Naive thymus-derived CD8-positive, alpha-beta T cell (primary cell): ENCODE measurements around the gene RBM24. TPM values are rescaled to one million over a fixed set of nuclear protein-coding genes. Genes with fewer than 3 reads are reported as not detected.
A peak's percentile ranks its signal among the peaks of the same experiment; 100 is the strongest.

Source experiments
- ATAC-seq, 2 donors: fragments of 150-1000 bp; cut with Tn5 transposase in 1 of 2; sonication (Bioruptor Pico), chemical (Tn5 transposase) in 1 of 2; 1 replicate in 1 of 2; 2 replicates in 1 of 2; pipeline ENCODE4 v1.10.0; 2021; ENCODE audit warnings: mild to moderate bottlenecking in 2 of 2, moderate library complexity in 2 of 2
- POLR2A ChIA-PET: fragments of 350-600 bp; sonication (Branson Sonifier 250); formaldehyde crosslinking; loops from one replicate; lab custom pipeline; 2021; ENCODE audit warnings: antibody characterized with exemption; lab: Charles Lee
- DNase-seq, 10 donors: peaks; one replicate each; pipeline versions ENCODE4 v3.0.0 to v3.0.0-alpha.2; 2020 to 2022
- H3K27ac Mint-ChIP-seq, 10 donors: one replicate each; pipeline ENCODE4 v1.8.0; 2020 to 2022; ENCODE audit warnings: mild to moderate bottlenecking in 10 of 10, mixed read lengths in 10 of 10, moderate library complexity in 4 of 10, inconsistent platforms in 1 of 10
- H3K27me3 Mint-ChIP-seq, 5 donors: one replicate each; pipeline ENCODE4 v1.8.0; 2021 to 2022; ENCODE audit warnings: mixed read lengths in 5 of 5
- H3K36me3 Mint-ChIP-seq, 3 donors: one replicate each; pipeline ENCODE4 v1.8.0; 2020 to 2022; ENCODE audit warnings: mixed read lengths in 3 of 3, mild to moderate bottlenecking in 2 of 3, inconsistent platforms in 1 of 3
- H3K4me1 Mint-ChIP-seq, 4 donors: one replicate each; pipeline ENCODE4 v1.8.0; 2021 to 2022; ENCODE audit warnings: mixed read lengths in 4 of 4
- H3K4me3 Mint-ChIP-seq, 10 donors: one replicate each; pipeline ENCODE4 v1.8.0; 2020 to 2022; ENCODE audit warnings: mild to moderate bottlenecking in 10 of 10, mixed read lengths in 10 of 10, moderate library complexity in 6 of 10, inconsistent platforms in 1 of 10
- H3K9me3 Mint-ChIP-seq, 9 donors: one replicate each; pipeline ENCODE4 v1.8.0; 2020 to 2022; ENCODE audit warnings: mixed read lengths in 9 of 9, mild to moderate bottlenecking in 3 of 9, inconsistent platforms in 1 of 9, moderate library complexity in 1 of 9
- polyA plus RNA-seq, 3 donors: library from polyadenylated mRNA; unstranded; fragments of 300-500 nt; fragmentation: Illumina TruSeq; gene quantifications; one replicate each; pipeline ENCODE4 v1.2.3, GENCODE V29; 2021
- total RNA-seq, 8 experiments: library from RNA in 2 of 8; stranded (reverse) in 2 of 8; gene quantifications; one replicate each; pipeline ENCODE4 v1.2.3 and lab custom pipeline; 2021 to 2026

RBM24 gene
- total RNA-seq (not detected), polyA plus RNA-seq (not detected), total RNA-seq (lab: John Stamatoyannopoulos, UW) (0 reads per million in 6 experiments)

GRCh38 chr6:17281100-17281496 is at the start of gene RBM24:
RBM24 (plus strand) TSS chr6:17281361; CDS start chr6:17281582, 221 bp downstream.
- DNase-seq (no peak), ATAC-seq (peak in 1 of 2 donors; percentile 16)
- peaks cover 6 to 18% (median 11%) of the 10 kb centered on the region in 4 donors for H3K4me1 Mint-ChIP-seq
- peak within 1 kb of the TSS; percentile 73 to 85 (median 79) for H3K4me3 Mint-ChIP-seq
- POLR2A ChIA-PET: no interaction called here
- H3K9me3 Mint-ChIP-seq: peaks cover 0 to 5% (median 0%) of the 10 kb centered on the region in 9 donors
- H3K27ac Mint-ChIP-seq: no peak within 1 kb of the TSS
- H3K36me3 Mint-ChIP-seq: no peaks in the 10 kb centered on the region
- peaks cover 31 to 75% (median 56%) of the 10 kb centered on the region in 5 donors for H3K27me3 Mint-ChIP-seq

GRCh38 chr6:17233531-17233930 is 47.6 kb upstream of the RBM24 start:
- Mint-ChIP-seq H3K4me1 (peaks cover 0 to 4% (median 0%) of the 10 kb centered on the region in 4 donors), H3K27me3 (peaks cover 4 to 35% (median 12%) of the 10 kb centered on the region in 5 donors), H3K27ac (no peak overlapping the region), H3K9me3 (peaks cover 0 to 8% (median 1%) of the 10 kb centered on the region in 9 donors), H3K36me3 (peaks cover 0 to 5% (median 0%) of the 10 kb centered on the region in 3 donors), H3K4me3 (no peak overlapping the region)
- POLR2A ChIA-PET: interaction anchor here (0.7 kb wide), 1 partner anchor 1701 kb away, joined by 3 read pairs; no protein-coding TSS in a partner anchor
- ATAC-seq (no peak), DNase-seq (no peak)

GRCh38 chr6:17237246-17237645 is 43.9 kb upstream of the RBM24 start:
- no peak for ATAC-seq
- DNase-seq: no peak
- peaks cover 0 to under 1% (median 0%) of the 10 kb centered on the region in 3 donors for H3K36me3 Mint-ChIP-seq
- H3K4me1 Mint-ChIP-seq: peaks cover 0 to 2% (median 0%) of the 10 kb centered on the region in 4 donors
- POLR2A ChIA-PET: no interaction called here
- peaks cover under 1 to 29% (median 8%) of the 10 kb centered on the region in 5 donors for H3K27me3 Mint-ChIP-seq
- peaks cover 0 to 12% (median 0%) of the 10 kb centered on the region in 9 donors for H3K9me3 Mint-ChIP-seq
- H3K4me3 Mint-ChIP-seq: no peak overlapping the region
- H3K27ac Mint-ChIP-seq: no peak overlapping the region

GRCh38 chr6:17239260-17239659 is 41.9 kb upstream of the RBM24 start:
- ATAC-seq (no peak), DNase-seq (no peak)
- Mint-ChIP-seq H3K9me3 (peaks cover 0 to 12% (median 0%) of the 10 kb centered on the region in 9 donors), H3K27ac (no peak overlapping the region), H3K36me3 (peaks cover 0 to 5% (median 0%) of the 10 kb centered on the region in 3 donors), H3K4me1 (peaks cover 0 to 2% (median 0%) of the 10 kb centered on the region in 4 donors), H3K4me3 (no peak overlapping the region), H3K27me3 (peaks cover 5 to 30% (median 9%) of the 10 kb centered on the region in 5 donors)
- POLR2A ChIA-PET: no interaction called here

GRCh38 chr6:17240803-17241500 is 40.2 kb upstream of the RBM24 start:
- H3K9me3 Mint-ChIP-seq: peaks cover 0 to 12% (median 4%) of the 10 kb centered on the region in 9 donors
- H3K4me1 Mint-ChIP-seq: peaks cover 0 to under 1% (median 0%) of the 10 kb centered on the region in 4 donors
- no peak overlapping the region for H3K27ac Mint-ChIP-seq
- ATAC-seq (no peak), DNase-seq (no peak)
- no peak overlapping the region for H3K4me3 Mint-ChIP-seq
- H3K27me3 Mint-ChIP-seq: peaks cover 1 to 18% (median 7%) of the 10 kb centered on the region in 5 donors
- POLR2A ChIA-PET: no interaction called here
- peaks cover 0 to 5% (median 0%) of the 10 kb centered on the region in 3 donors for H3K36me3 Mint-ChIP-seq

- H3K27ac Mint-ChIP-seq: no peak overlapping the region
- no peak for DNase-seq
Measured at GRCh38 chr6:17242087-17242486, 39.1 kb upstream of the RBM24 start.

GRCh38 chr6:17250237-17250636 is 30.9 kb upstream of the RBM24 start:
- peaks cover 6 to 27% (median 17%) of the 10 kb centered on the region in 5 donors for H3K27me3 Mint-ChIP-seq
- POLR2A ChIA-PET: no interaction called here
- H3K27ac Mint-ChIP-seq: no peak overlapping the region
- peaks cover 0 to 13% (median 3%) of the 10 kb centered on the region in 9 donors for H3K9me3 Mint-ChIP-seq
- no peak for ATAC-seq
- no peak for DNase-seq
- H3K4me1 Mint-ChIP-seq: no peaks in the 10 kb centered on the region
- no peaks in the 10 kb centered on the region for H3K36me3 Mint-ChIP-seq
- H3K4me3 Mint-ChIP-seq: no peak overlapping the region

More at GRCh38 chr6:17242087-17242486, 39.1 kb upstream of the RBM24 start:
- Mint-ChIP-seq H3K36me3 (peaks cover 0 to 5% (median 0%) of the 10 kb centered on the region in 3 donors), H3K27me3 (peaks cover 1 to 14% (median 7%) of the 10 kb centered on the region in 5 donors), H3K4me3 (no peak overlapping the region), H3K4me1 (no peaks in the 10 kb centered on the region), H3K9me3 (peaks cover 0 to 12% (median 5%) of the 10 kb centered on the region in 9 donors)
- POLR2A ChIA-PET: no interaction called here
- ATAC-seq: no peak

GRCh38 chr6:17251953-17252352 is 29.2 kb upstream of the RBM24 start:
- no peaks in the 10 kb centered on the region for H3K36me3 Mint-ChIP-seq
- DNase-seq: no peak
- no peak overlapping the region for H3K27ac Mint-ChIP-seq
- no peaks in the 10 kb centered on the region for H3K4me1 Mint-ChIP-seq
- H3K9me3 Mint-ChIP-seq: peaks cover 0 to 13% (median 2%) of the 10 kb centered on the region in 9 donors
- ATAC-seq: no peak
- POLR2A ChIA-PET: no interaction called here
- peaks cover 6 to 27% (median 17%) of the 10 kb centered on the region in 5 donors for H3K27me3 Mint-ChIP-seq
- no peak overlapping the region for H3K4me3 Mint-ChIP-seq

- ATAC-seq (no peak), DNase-seq (no peak)
- Mint-ChIP-seq H3K9me3 (peaks cover 0 to 2% (median 0%) of the 10 kb centered on the region in 9 donors), H3K4me3 (no peak overlapping the region), H3K27me3 (peaks cover 9 to 19% (median 11%) of the 10 kb centered on the region in 5 donors), H3K4me1 (no peaks in the 10 kb centered on the region), H3K36me3 (no peaks in the 10 kb centered on the region), H3K27ac (no peak overlapping the region)
- POLR2A ChIA-PET: no interaction called here
Measured at GRCh38 chr6:17258749-17259148, 22.4 kb upstream of the RBM24 start.

GRCh38 chr6:17265570-17265969 is 15.6 kb upstream of the RBM24 start:
- Mint-ChIP-seq H3K36me3 (no peaks in the 10 kb centered on the region), H3K27me3 (peaks cover 4 to 9% (median 5%) of the 10 kb centered on the region in 5 donors), H3K4me1 (no peaks in the 10 kb centered on the region), H3K27ac (no peak overlapping the region), H3K4me3 (no peak overlapping the region), H3K9me3 (peaks cover 0 to 2% (median 0%) of the 10 kb centered on the region in 9 donors)
- DNase-seq (no peak), ATAC-seq (no peak)
- POLR2A ChIA-PET: no interaction called here

- no peak overlapping the region for H3K4me3 Mint-ChIP-seq
- POLR2A ChIA-PET: no interaction called here
- H3K4me1 Mint-ChIP-seq: no peaks in the 10 kb centered on the region
- H3K9me3 Mint-ChIP-seq: no peaks in the 10 kb centered on the region
- DNase-seq (no peak), ATAC-seq (no peak)
- H3K36me3 Mint-ChIP-seq: no peaks in the 10 kb centered on the region
- H3K27me3 Mint-ChIP-seq: peaks cover under 1 to 14% (median 7%) of the 10 kb centered on the region in 5 donors
- H3K27ac Mint-ChIP-seq: no peak overlapping the region
Measured at GRCh38 chr6:17267566-17267965, 13.6 kb upstream of the RBM24 start.

- Mint-ChIP-seq H3K27me3 (peaks cover 6 to 14% (median 8%) of the 10 kb centered on the region in 5 donors), H3K36me3 (no peaks in the 10 kb centered on the region), H3K4me1 (no peaks in the 10 kb centered on the region), H3K9me3 (no peaks in the 10 kb centered on the region), H3K4me3 (no peak overlapping the region), H3K27ac (no peak overlapping the region)
- ATAC-seq (no peak), DNase-seq (no peak)
- POLR2A ChIA-PET: no interaction called here
Measured at GRCh38 chr6:17268114-17268513, 13.0 kb upstream of the RBM24 start.

GRCh38 chr6:17269840-17270239 is 11.3 kb upstream of the RBM24 start:
- H3K27ac Mint-ChIP-seq: no peak overlapping the region
- no peak overlapping the region for H3K4me3 Mint-ChIP-seq
- no peak for ATAC-seq
- no peaks in the 10 kb centered on the region for H3K9me3 Mint-ChIP-seq
- POLR2A ChIA-PET: no interaction called here
- peaks cover 11 to 22% (median 20%) of the 10 kb centered on the region in 5 donors for H3K27me3 Mint-ChIP-seq
- no peak for DNase-seq
- no peaks in the 10 kb centered on the region for H3K36me3 Mint-ChIP-seq
- H3K4me1 Mint-ChIP-seq: no peaks in the 10 kb centered on the region
